ENCODE measurements around the gene ENDOU. TPM values are rescaled to one million over a fixed set of nuclear protein-coding genes. Genes with fewer than 3 reads are reported as not detected.

ENDOU gene
- polyA plus RNA-seq, 2 of the 4 experiments (the other 2 are of a cell fraction) = not detected

DNA sequence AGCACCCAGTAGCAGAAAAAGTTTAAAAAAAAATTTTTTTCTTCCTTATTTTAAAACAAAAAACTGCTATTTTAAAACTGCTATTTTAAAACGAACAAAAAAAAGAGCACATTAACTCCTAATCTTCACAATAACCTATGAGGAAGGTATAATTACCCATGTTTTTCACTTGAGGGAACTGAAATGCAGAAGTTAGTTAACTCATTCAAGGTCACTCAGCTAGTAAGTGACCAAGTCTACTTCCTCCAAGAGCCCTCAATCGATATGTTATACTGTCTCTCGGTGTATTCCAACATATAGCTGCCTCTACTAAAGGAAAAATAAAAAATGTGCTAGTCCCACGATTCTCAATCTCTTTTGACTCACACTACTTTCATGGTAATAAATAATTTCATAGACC, 27.2 kb downstream of the ENDOU start:
- 90% methylated on average over 4 of the region's 4 CpGs for WGBS (ENCODE audit: missing lambda C conversion rate)

GRCh38 chr12:47689215-47689614, 36.1 kb downstream of the ENDOU start:
- H3K9me3 ChIP-seq = no peaks in the 10 kb centered on the region
- DNase-seq (ENCODE audit: low read depth in 1 of 2, low spot score in 1 of 2) (no peak), FAIRE-seq (no peak), ATAC-seq (no peak)
- H3K4me2 ChIP-seq = no peak overlapping the region
- ChIA-PET POLR2A (no interaction called here), CTCF (interaction anchor here (1.1 to 1.7 kb wide), 2 partner anchors 26 to 38 kb away, joined by 3 read pairs; no protein-coding TSS in a partner anchor)
- H3K4me1 ChIP-seq = peaks cover 3% of the 10 kb centered on the region; the same call in 1 of the 3 replicates
- H3K27ac ChIP-seq = no peak overlapping the region
- 91% methylated on average over 2 of the region's 2 CpGs for WGBS (ENCODE audit: missing lambda C conversion rate)
- no peak overlapping the region for H3K4me3 ChIP-seq
- TF ChIP-seq, protein P1, sequence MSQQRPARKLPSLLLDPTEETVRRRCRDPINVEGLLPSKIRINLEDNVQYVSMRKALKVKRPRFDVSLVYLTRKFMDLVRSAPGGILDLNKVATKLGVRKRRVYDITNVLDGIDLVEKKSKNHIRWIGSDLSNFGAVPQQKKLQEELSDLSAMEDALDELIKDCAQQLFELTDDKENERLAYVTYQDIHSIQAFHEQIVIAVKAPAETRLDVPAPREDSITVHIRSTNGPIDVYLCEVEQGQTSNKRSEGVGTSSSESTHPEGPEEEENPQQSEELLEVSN (IDR thresholded peaks at IDR 0.05; ENCODE audit: borderline replicate concordance, low read depth) = no peak
- TF ChIP-seq ZFP36 (IDR thresholded peaks at IDR 0.05; ENCODE audit: borderline replicate concordance, partially characterized antibody) = no peak
- peak in 1 of 2 experiments; percentile 43; a peak in 1 of 4 replicates for TF ChIP-seq CEBPB (IDR thresholded peaks at IDR 0.05)

More for the DNA sequence above, 27.2 kb downstream of the ENDOU start:
- ChIA-PET CTCF (interaction anchor here (1.4 to 1.9 kb wide), 4 partner anchors 12 to 140 kb away, joined by 3 to 7 read pairs (median 6); no protein-coding TSS in a partner anchor), POLR2A (no interaction called here)
- TF ChIP-seq HOXA7 (CRISPR knock-in tag; IDR thresholded peaks at IDR 0.05) (no peak), FOXS1 (CRISPR knock-in tag; IDR thresholded peaks at IDR 0.05) (no peak)
- Histone ChIP-seq H3K4me1 (peaks cover 3% of the 10 kb centered on the region; the same call in 1 of the 3 replicates), H3K4me3 (no peak overlapping the region), H3K9me3 (no peaks in the 10 kb centered on the region), H3K27ac (no peak overlapping the region), H3K4me2 (no peak overlapping the region)
- no peak for DNase-seq (ENCODE audit: low read depth in 1 of 2, low spot score in 1 of 2)
- ATAC-seq = no peak
- FAIRE-seq = no peak

- no peak for DNase-seq (ENCODE audit: low read depth in 1 of 2, low spot score in 1 of 2)
- Histone ChIP-seq H3K4me1 (peaks cover 3% of the 10 kb centered on the region; the same call in 1 of the 3 replicates), H3K4me2 (no peak overlapping the region), H3K9me3 (no peaks in the 10 kb centered on the region), H3K4me3 (no peak overlapping the region), H3K27ac (no peak overlapping the region)
- ChIA-PET POLR2A (no interaction called here), CTCF (interaction anchor here (0.7 to 5.6 kb wide), 15 partner anchors 14 to 655 kb away, joined by 3 to 47 read pairs (median 4); partner anchors contain the start of genes AMIGO2, PCED1B and RPAP3)
- FAIRE-seq = peak; percentile 49
- TF ChIP-seq, protein P1 (IDR thresholded peaks at IDR 0.05; ENCODE audit: borderline replicate concordance, low read depth) = no peak
- TF ChIP-seq FOSB (CRISPR knock-in tag; IDR thresholded peaks at IDR 0.05) (no peak), MAFK (IDR thresholded peaks at IDR 0.05; ENCODE audit: partially characterized antibody) (peak; percentile 31)
- ATAC-seq = no peak
- WGBS (ENCODE audit: missing lambda C conversion rate) = 93% methylated on average over 3 of the region's 3 CpGs
Measured at GRCh38 chr12:47687636-47688035, 37.7 kb downstream of the ENDOU start.

DNA sequence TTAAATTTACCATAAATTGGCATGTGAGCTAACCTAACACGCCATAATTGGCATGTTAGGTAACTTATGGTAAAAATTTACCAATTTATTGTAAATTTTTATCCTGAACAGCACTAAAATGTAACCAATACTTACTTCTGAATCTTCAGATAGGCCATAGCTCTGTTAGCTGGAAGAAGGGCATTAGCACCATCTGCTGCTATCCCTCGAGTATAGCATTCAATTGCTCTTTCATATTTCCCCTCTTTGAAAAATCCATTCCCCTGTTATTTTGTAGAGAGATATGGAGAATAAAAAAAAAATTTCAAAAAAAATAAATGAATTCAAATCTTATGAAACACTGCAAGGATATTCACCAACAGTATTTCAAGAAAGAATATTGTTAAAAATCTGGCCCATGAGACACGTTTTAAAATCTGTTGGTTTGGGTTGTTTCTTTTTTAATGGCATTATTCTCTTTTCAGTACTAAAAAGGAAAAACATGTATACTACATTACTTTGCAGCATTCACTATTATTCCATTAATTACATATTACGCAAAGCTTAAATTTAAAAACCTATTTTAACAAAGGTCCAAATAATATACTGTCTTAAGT, 38.5 kb downstream of the ENDOU start:
- peaks cover 3% of the 10 kb centered on the region; the same call in 1 of the 3 replicates for H3K4me1 ChIP-seq
- peak overlapping the region; percentile 14 to 45; a peak in 3 of 6 replicates for H3K27ac ChIP-seq
- no peak overlapping the region for H3K4me2 ChIP-seq
- H3K4me3 ChIP-seq = no peak overlapping the region
- ChIA-PET CTCF (interaction anchor here (0.6 to 5.6 kb wide), 37 partner anchors 9 to 654 kb away, joined by 3 to 47 read pairs (median 3); partner anchors contain the start of genes AMIGO2, PCED1B and RPAP3), POLR2A (interaction anchor here (0.6 to 1.1 kb wide), 3 partner anchors 607 to 1315 kb away, joined by 3 to 5 read pairs (median 3); partner anchors contain the start of gene AMIGO2)
- DNase-seq (ENCODE audit: low read depth in 1 of 2, low spot score in 1 of 2) (peak; percentile 53 to 66), FAIRE-seq (peak; percentile 84), ATAC-seq (peak; percentile 70 to 83)
- TF ChIP-seq SMC3 (IDR thresholded peaks at IDR 0.05) = peak; percentile 87
- TF ChIP-seq, protein P2, sequence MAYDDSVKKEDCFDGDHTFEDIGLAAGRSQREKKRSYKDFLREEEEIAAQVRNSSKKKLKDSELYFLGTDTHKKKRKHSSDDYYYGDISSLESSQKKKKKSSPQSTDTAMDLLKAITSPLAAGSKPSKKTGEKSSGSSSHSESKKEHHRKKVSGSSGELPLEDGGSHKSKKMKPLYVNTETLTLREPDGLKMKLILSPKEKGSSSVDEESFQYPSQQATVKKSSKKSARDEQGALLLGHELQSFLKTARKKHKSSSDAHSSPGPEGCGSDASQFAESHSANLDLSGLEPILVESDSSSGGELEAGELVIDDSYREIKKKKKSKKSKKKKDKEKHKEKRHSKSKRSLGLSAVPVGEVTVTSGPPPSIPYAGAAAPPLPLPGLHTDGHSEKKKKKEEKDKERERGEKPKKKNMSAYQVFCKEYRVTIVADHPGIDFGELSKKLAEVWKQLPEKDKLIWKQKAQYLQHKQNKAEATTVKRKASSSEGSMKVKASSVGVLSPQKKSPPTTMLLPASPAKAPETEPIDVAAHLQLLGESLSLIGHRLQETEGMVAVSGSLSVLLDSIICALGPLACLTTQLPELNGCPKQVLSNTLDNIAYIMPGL (CRISPR knock-in tag; IDR thresholded peaks at IDR 0.05; ENCODE audit: borderline replicate concordance) = no peak
- peak; percentile 89 to 91 for TF ChIP-seq RAD21 (conservative IDR thresholded peaks at IDR 0.05 in 1 of 2, IDR thresholded peaks at IDR 0.05 in 1 of 2)
- TF ChIP-seq, protein P3, sequence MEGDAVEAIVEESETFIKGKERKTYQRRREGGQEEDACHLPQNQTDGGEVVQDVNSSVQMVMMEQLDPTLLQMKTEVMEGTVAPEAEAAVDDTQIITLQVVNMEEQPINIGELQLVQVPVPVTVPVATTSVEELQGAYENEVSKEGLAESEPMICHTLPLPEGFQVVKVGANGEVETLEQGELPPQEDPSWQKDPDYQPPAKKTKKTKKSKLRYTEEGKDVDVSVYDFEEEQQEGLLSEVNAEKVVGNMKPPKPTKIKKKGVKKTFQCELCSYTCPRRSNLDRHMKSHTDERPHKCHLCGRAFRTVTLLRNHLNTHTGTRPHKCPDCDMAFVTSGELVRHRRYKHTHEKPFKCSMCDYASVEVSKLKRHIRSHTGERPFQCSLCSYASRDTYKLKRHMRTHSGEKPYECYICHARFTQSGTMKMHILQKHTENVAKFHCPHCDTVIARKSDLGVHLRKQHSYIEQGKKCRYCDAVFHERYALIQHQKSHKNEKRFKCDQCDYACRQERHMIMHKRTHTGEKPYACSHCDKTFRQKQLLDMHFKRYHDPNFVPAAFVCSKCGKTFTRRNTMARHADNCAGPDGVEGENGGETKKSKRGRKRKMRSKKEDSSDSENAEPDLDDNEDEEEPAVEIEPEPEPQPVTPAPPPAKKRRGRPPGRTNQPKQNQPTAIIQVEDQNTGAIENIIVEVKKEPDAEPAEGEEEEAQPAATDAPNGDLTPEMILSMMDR (IDR thresholded peaks at IDR 0.05) = peak; percentile 93
- WGBS (ENCODE audit: missing lambda C conversion rate) = 45% methylated on average over 4 of the region's 4 CpGs
- no peaks in the 10 kb centered on the region for H3K9me3 ChIP-seq

Data from A549 (cell line).